HPDE6-E6E7 (cell line): Measurements from ENCODE around the gene CORO2A.
"Not testable (repeated sequence)": the region's sequence is repeated elsewhere in the genome, so short reads cannot be mapped to it uniquely, and the experiment has no call there.

Experiments
- DNase-seq: peaks from one replicate; pipeline ENCODE4 v3.0.0; 2011; ENCODE audit warnings: missing footprints; ENCODE audit errors: extremely low spot score

Gene CORO2A

GRCh38 chr9:98084396-98084795 lies 108.0 kb downstream of the CORO2A start:
- DNase-seq, result no peak

DNA sequence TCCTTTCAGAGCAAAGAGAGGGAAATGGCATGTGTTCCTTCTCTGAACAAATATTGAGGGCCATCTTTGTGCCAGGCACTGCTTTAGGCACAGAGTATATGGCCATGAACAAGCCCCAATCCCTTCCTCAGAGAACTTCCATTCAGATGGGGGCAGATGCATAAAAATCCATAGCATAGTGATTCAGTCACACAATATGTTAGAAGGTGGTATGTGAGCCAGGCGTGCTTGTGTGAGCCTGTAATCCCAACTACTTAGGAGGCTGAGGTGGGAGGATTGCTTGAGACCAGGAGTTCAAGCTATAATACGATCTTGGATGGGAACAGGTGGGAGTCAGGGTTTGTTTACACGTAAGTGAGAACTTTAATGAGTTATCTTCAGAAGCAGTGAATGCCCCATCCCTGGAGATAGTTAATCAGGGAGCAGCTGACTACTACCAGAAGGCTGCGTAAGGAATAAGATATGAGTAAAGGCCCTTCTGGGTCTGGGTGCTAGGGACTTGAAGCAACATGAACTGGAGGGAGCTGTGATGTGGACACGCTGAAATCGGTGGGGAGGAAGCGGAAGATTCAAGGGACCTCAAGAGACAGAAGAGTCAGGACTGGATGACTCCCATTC lies 108.8 kb downstream of the CORO2A start:
- no peak for DNase-seq

DNA sequence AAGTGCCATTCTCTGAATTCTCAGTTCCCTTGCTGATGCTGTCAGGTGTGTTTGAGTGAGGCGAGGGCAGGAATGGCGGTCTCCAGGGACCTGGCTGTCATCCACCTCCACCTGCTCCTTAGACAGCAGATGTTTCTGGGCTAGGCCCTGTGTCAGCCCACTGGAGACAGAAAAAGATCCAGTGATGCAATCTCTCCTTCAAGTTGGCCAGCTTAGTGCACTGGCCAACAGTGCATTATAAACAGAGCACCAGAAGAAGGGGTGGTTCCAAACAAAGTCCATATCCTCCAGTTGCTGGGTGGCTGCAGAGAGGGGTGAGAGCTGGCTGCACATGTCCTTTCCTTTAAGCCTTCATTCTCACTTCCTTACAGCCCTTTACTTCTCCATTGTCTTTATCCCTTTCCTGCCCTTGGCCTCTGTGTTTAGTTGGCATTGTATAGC lies 109.4 kb downstream of the CORO2A start:
- no peak for DNase-seq

- DNase-seq, result peak; percentile 60
Observed at GRCh38 chr9:98081477-98082219, 110.8 kb downstream of the CORO2A start.

DNA sequence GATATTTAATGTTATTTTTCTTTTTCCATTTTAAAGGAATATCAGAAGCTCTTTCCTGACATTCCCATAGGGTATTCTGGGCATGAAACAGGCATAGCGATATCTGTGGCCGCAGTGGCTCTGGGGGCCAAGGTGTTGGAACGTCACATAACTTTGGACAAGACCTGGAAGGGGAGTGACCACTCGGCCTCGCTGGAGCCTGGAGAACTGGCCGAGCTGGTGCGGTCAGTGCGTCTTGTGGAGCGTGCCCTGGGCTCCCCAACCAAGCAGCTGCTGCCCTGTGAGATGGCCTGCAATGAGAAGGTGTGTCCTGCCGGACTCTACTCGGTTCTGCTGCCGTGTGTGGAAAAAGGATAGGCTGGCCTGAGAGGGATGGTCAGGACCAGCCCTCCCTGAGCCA lies 111.7 kb downstream of the CORO2A start:
- no peak for DNase-seq

DNA sequence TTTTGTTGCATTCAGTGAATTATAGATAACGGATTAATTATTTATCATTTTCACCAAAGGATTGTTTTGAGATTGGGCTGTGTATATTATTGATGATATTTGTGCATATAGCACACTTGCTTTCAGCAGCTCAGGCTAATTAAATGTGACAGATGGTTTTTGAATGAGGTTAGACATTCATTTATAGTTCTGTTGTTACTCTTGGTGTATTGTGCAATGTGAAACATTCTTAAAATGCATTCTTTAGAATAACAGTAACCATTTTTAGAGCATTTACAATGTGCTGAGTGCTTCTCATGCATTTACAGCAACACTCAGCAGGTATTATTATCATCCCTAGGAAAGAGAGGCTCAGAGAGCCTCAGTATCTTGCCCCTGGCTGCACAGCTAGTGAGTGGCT lies 112.1 kb downstream of the CORO2A start:
- no peak for DNase-seq

DNA sequence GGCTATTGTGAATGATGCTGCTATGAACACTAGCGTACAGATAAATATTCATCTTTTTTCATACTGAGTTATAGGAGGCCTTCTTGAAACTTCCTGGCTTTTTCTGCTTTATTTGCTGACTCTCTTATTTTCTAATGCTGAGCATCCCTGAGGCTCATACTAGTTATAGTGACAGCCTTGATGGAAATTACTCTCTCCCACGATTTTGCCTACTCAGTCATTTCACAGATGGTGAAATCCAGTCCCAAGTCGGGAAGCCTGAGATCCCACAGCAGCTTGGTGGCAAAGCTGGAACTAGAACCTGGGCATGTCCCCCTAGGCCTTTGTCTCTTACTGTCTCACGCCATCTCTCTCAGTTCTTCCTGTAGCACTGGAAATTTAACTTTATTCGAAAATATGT lies 113.5 kb downstream of the CORO2A start:
- DNase-seq, result no peak

- not testable (repeated sequence) for DNase-seq
Observed at GRCh38 chr9:98076514-98076890, 115.9 kb downstream of the CORO2A start.

DNA sequence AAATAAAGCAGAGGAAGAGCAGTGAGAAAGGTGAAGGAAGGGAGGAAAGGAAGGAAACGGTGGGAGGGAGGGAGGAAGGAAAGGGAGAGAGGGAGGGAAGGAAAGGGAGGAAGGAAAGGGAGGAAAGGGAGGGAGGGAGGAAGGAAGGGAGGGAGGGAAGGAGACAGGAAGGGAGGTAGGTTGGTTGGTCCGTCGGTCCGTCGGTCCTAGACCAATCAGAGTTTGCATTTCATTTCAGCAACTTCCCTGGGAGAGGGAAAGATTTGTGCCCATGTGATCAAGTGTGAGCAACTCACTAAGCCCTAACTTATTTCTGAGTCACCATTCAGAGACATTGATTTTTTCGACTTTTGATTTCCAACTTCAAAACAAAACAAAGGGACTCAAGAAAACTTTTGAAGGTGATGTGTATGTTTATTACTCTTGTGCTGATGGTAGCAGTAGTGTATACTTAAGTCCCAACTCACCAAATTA lies 117.1 kb downstream of the CORO2A start:
- peak; percentile 75 for DNase-seq

GRCh38 chr9:98074115-98074990 lies 118.1 kb downstream of the CORO2A start:
- peak; percentile 60 for DNase-seq

GRCh38 chr9:98071737-98072136 lies 120.7 kb downstream of the CORO2A start:
- DNase-seq, result no peak
